ENCODE measurements around the gene MMP26.

- TF ChIP-seq, protein P1, sequence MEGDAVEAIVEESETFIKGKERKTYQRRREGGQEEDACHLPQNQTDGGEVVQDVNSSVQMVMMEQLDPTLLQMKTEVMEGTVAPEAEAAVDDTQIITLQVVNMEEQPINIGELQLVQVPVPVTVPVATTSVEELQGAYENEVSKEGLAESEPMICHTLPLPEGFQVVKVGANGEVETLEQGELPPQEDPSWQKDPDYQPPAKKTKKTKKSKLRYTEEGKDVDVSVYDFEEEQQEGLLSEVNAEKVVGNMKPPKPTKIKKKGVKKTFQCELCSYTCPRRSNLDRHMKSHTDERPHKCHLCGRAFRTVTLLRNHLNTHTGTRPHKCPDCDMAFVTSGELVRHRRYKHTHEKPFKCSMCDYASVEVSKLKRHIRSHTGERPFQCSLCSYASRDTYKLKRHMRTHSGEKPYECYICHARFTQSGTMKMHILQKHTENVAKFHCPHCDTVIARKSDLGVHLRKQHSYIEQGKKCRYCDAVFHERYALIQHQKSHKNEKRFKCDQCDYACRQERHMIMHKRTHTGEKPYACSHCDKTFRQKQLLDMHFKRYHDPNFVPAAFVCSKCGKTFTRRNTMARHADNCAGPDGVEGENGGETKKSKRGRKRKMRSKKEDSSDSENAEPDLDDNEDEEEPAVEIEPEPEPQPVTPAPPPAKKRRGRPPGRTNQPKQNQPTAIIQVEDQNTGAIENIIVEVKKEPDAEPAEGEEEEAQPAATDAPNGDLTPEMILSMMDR (IDR thresholded peaks at IDR 0.05; ENCODE audit: insufficient read depth, low read length, poor library complexity, severe bottlenecking): no peak
- no peak for TF ChIP-seq EZH2phosphoT487 (conservative IDR thresholded peaks at IDR 0.05; ENCODE audit: low read length)
Observed at GRCh38 chr11:4662876-4663275, 41.7 kb upstream of the MMP26 start.

All from SU-DHL-6 (cell line).